Measurements from ENCODE around the gene LRP1B. TPM values are rescaled to one million over a fixed set of nuclear protein-coding genes. Genes with fewer than 3 reads are reported as not detected.

LRP1B gene
- polyA plus RNA-seq, 1 of the 3 experiments (the other 2 are of a cell fraction) = 0.28 TPM

- TF ChIP-seq CTCF (IDR thresholded peaks at IDR 0.05) (no peak), PBX3 (IDR thresholded peaks at IDR 0.05) (no peak; the same call in 1 of the 2 replicates), GABPA (IDR thresholded peaks at IDR 0.05; ENCODE audit: low read depth) (no peak)
These were observed 1075.3 kb downstream of the LRP1B start (continued) for GRCh38 chr2:141055531-141055930.

- no peak overlapping the region for H3K4me2 ChIP-seq
- 83% methylated on average over 6 of the region's 6 CpGs for WGBS (ENCODE audit: low lambda C conversion rate)
- no peak for DNase-seq
- no peaks in the 10 kb centered on the region for H3K79me2 ChIP-seq (ENCODE audit: insufficient read depth)
- H3K9me2 ChIP-seq = no peaks in the 10 kb centered on the region
- TF ChIP-seq MXI1 (IDR thresholded peaks at IDR 0.05; ENCODE audit: low read depth, low read length) (no peak), GABPA (IDR thresholded peaks at IDR 0.05; ENCODE audit: low read depth) (no peak), SMC3 (IDR thresholded peaks at IDR 0.05; ENCODE audit: low read depth, low read length) (no peak), NFIC (IDR thresholded peaks at IDR 0.05; ENCODE audit: borderline replicate concordance) (no peak), EZH2phosphoT487 (IDR thresholded peaks at IDR 0.05; ENCODE audit: borderline replicate concordance, low read depth) (no peak), JUND (IDR thresholded peaks at IDR 0.05) (no peak), MAX (IDR thresholded peaks at IDR 0.05; ENCODE audit: low read depth) (no peak), TEAD4 (IDR thresholded peaks at IDR 0.05; ENCODE audit: borderline replicate concordance, insufficient read depth) (no peak), MEF2A (IDR thresholded peaks at IDR 0.05; ENCODE audit: borderline replicate concordance, low read depth) (no peak), NRF1 (IDR thresholded peaks at IDR 0.05; ENCODE audit: low read depth, low read length) (no peak), ZBTB33 (IDR thresholded peaks at IDR 0.05; ENCODE audit: borderline replicate concordance, low read depth) (no peak), POLR2AphosphoS5 (IDR thresholded peaks at IDR 0.05; ENCODE audit: low read depth, low read length) (no peak), FOXJ3 (CRISPR knock-in tag; IDR thresholded peaks at IDR 0.05) (no peak)
- no peaks in the 10 kb centered on the region for H3F3A ChIP-seq (replicated peaks; ENCODE audit: insufficient read depth)
- ChIA-PET CTCF (interaction anchor here (1.1 kb wide), 1 partner anchor 13 kb away, joined by 4 read pairs; no protein-coding TSS in a partner anchor), POLR2A (no interaction called here)
- no peaks in the 10 kb centered on the region for H3K9me3 ChIP-seq
- no peaks in the 10 kb centered on the region; a peak in 1 of 4 replicates for H3K4me1 ChIP-seq (ENCODE audit: control insufficient read depth in 1 of 2, insufficient read depth in 2 of 2, low read depth in 1 of 2, low read length in 1 of 2)
- no peak overlapping the region for H3K9ac ChIP-seq
- H3K27me3 ChIP-seq (ENCODE audit: insufficient read depth) = no peaks in the 10 kb centered on the region
- H3K4me3 ChIP-seq (ENCODE audit: low read depth in 2 of 2, low read length in 1 of 2) = no peak overlapping the region
- no peak overlapping the region for H3K27ac ChIP-seq (ENCODE audit: low read depth in 2 of 2, low read length in 1 of 2)
- no peaks in the 10 kb centered on the region for H4K20me1 ChIP-seq (ENCODE audit: insufficient read depth)
- no peaks in the 10 kb centered on the region for H3K36me3 ChIP-seq (replicated peaks in 1 of 2; ENCODE audit: control insufficient read depth in 1 of 2, insufficient read depth in 2 of 2, low read length in 1 of 2)
- H2AFZ ChIP-seq (ENCODE audit: low read depth) = no peak overlapping the region
These were observed 1081.9 kb downstream of the LRP1B start for GRCh38 chr2:141048951-141049350.
